ENCODE measurements around the gene TRAF7. TPM values are rescaled to one million over a fixed set of nuclear protein-coding genes. Genes with fewer than 3 reads are reported as not detected.

The TRAF7 gene
- total RNA-seq, 1 experiment from 2014 or later: 160 TPM

GRCh38 chr16:2189252-2189893 is 33.8 kb downstream of the TRAF7 start:
- Histone ChIP-seq H3K9me2 (ENCODE audit: insufficient read depth) (no peaks in the 10 kb centered on the region), H3K4me1 (ENCODE audit: control insufficient read depth in 1 of 2, insufficient read depth in 2 of 2, low read length in 2 of 2) (peaks cover 0 to 4% of the 10 kb centered on the region in 2 experiments; a peak in 3 of 4 replicates), H3K9ac (ENCODE audit: low read length) (no peak overlapping the region), H3K27ac (ENCODE audit: low read depth, low read length) (no peak overlapping the region), H3K4me2 (ENCODE audit: low read length) (no peak overlapping the region), H2AFZ (ENCODE audit: low read depth, low read length, poor library complexity, severe bottlenecking) (no peak overlapping the region), H3K4me3 (replicated peaks in 1 of 2; ENCODE audit: low read depth in 1 of 2, low read length in 2 of 2) (no peak overlapping the region), H4K20me1 (ENCODE audit: insufficient read depth) (no peaks in the 10 kb centered on the region), H3K79me2 (ENCODE audit: insufficient read depth, low read length) (no peaks in the 10 kb centered on the region), H3K27me3 (ENCODE audit: insufficient read depth, low read length) (no peaks in the 10 kb centered on the region), H3K36me3 (ENCODE audit: control insufficient read depth in 1 of 2, insufficient read depth in 2 of 2, low read length in 2 of 2) (no peaks in the 10 kb centered on the region), H3K9me3 (ENCODE audit: control insufficient read depth in 1 of 2, insufficient read depth in 1 of 2, low read depth in 1 of 2, low read length in 2 of 2) (no peaks in the 10 kb centered on the region)
- DNase-seq (ENCODE audit: low read depth, low spot score): no peak
- no peak for ATAC-seq
- ChIA-PET CTCF (no interaction called here), POLR2A (interaction anchor here (1.2 kb wide), 1 partner anchor 34 kb away, joined by 3 read pairs; the partner anchor contains the start of gene TRAF7), RAD21 (ENCODE audit: low non-redundant PET in 1 of 2, low total read pairs in 2 of 2, uncharacterized antibody in 2 of 2, unreplicated experiment in 2 of 2) (no interaction called here)
- intact Hi-C loops (cut with micrococcal nuclease): no loop called here
- no TSS peak for BruUV-seq (replicated peaks)
- TF ChIP-seq RAD21 (IDR thresholded peaks at IDR 0.05; ENCODE audit: low read depth) (no peak), EZH2phosphoT487 (IDR thresholded peaks at IDR 0.05; ENCODE audit: borderline replicate concordance) (no peak), ZFX (IDR thresholded peaks at IDR 0.05) (no peak), SP1 (IDR thresholded peaks at IDR 0.05; ENCODE audit: low read depth) (no peak), SIN3A (IDR thresholded peaks at IDR 0.05; ENCODE audit: low read depth) (no peak), MAX (IDR thresholded peaks at IDR 0.05) (no peak), EZH2 (IDR thresholded peaks at IDR 0.05) (no peak), ATF3 (IDR thresholded peaks at IDR 0.05) (no peak), ZNF274 (IDR thresholded peaks at IDR 0.05; ENCODE audit: low read depth, low read length) (no peak), JUND (IDR thresholded peaks at IDR 0.05) (no peak), SRF (IDR thresholded peaks at IDR 0.05; ENCODE audit: low read depth) (no peak)
